Measurements from ENCODE around the gene ADRB1. TPM values are rescaled to one million over a fixed set of nuclear protein-coding genes. Genes with fewer than 3 reads are reported as not detected.
A peak's percentile ranks its signal among the peaks of the same experiment; 100 is the strongest.

ADRB1 gene
- total RNA-seq, 6 experiments from 2014 or later, result 0.11 to 0.66 (median 0.38) TPM; not detected in 2

- 77% methylated on average over 6 of the region's 6 CpGs for WGBS (ENCODE audit: insufficient coverage, low coverage, low lambda C conversion rate, missing lambda C conversion rate)
- Histone ChIP-seq H3K9me3 (no peaks in the 10 kb centered on the region), H3K4me1 (no peaks in the 10 kb centered on the region), H3K27me3 (no peaks in the 10 kb centered on the region), H3K4me3 (no peak overlapping the region), H3K36me3 (no peaks in the 10 kb centered on the region), H3K27ac (no peak overlapping the region)
- intact Hi-C loops (cut with DNase I), result no loop called here
- DNase-seq, result no peak
- ATAC-seq, result no peak
- TF ChIP-seq CTCF (IDR thresholded peaks at IDR 0.05), result no peak
- no peak for TF ChIP-seq POLR2A (IDR thresholded peaks at IDR 0.05)
These were observed 34.7 kb downstream of the ADRB1 start for GRCh38 chr10:114078346-114078745.

- H3K9me3 ChIP-seq, result no peaks in the 10 kb centered on the region
- no peak for TF ChIP-seq CTCF (IDR thresholded peaks at IDR 0.05)
- TF ChIP-seq POLR2A (IDR thresholded peaks at IDR 0.05), result no peak
- no peaks in the 10 kb centered on the region for H3K4me1 ChIP-seq
- WGBS (ENCODE audit: insufficient coverage, low coverage, low lambda C conversion rate, missing lambda C conversion rate), result 68% methylated on average over 5 of the region's 5 CpGs
- intact Hi-C loops (cut with DNase I), result no loop called here
- no peak overlapping the region for H3K27ac ChIP-seq
- no peak overlapping the region for H3K4me3 ChIP-seq
- DNase-seq, result no peak
- ATAC-seq, result peak; percentile 35 to 85 (median 72)
- H3K27me3 ChIP-seq, result no peaks in the 10 kb centered on the region
- no peaks in the 10 kb centered on the region for H3K36me3 ChIP-seq
These were observed 35.8 kb downstream of the ADRB1 start for GRCh38 chr10:114079421-114079820.

GRCh38 chr10:114081911-114082583, 38.4 kb downstream of the ADRB1 start:
- DNase-seq, result no peak
- peak in 1 of 4 donors; percentile 35 for ATAC-seq
- H3K9me3 ChIP-seq, result no peaks in the 10 kb centered on the region
- no peaks in the 10 kb centered on the region for H3K36me3 ChIP-seq
- 75% methylated on average over 8 of the region's 8 CpGs for WGBS (ENCODE audit: insufficient coverage, low coverage, low lambda C conversion rate, missing lambda C conversion rate)
- intact Hi-C loops (cut with DNase I), result no loop called here
- no peaks in the 10 kb centered on the region for H3K27me3 ChIP-seq
- H3K27ac ChIP-seq, result no peak overlapping the region
- H3K4me3 ChIP-seq, result no peak overlapping the region
- no peaks in the 10 kb centered on the region for H3K4me1 ChIP-seq
- TF ChIP-seq POLR2A (IDR thresholded peaks at IDR 0.05), result no peak

GRCh38 chr10:114083040-114083439, 39.4 kb downstream of the ADRB1 start:
- no peaks in the 10 kb centered on the region for H3K9me3 ChIP-seq
- H3K4me1 ChIP-seq, result no peaks in the 10 kb centered on the region
- H3K27ac ChIP-seq, result no peak overlapping the region
- 71% methylated on average over 3 of the region's 5 CpGs for WGBS (ENCODE audit: insufficient coverage, low coverage, low lambda C conversion rate, missing lambda C conversion rate)
- intact Hi-C loops (cut with DNase I), result no loop called here
- no peak for DNase-seq
- TF ChIP-seq CTCF (IDR thresholded peaks at IDR 0.05), result no peak
- TF ChIP-seq POLR2A (IDR thresholded peaks at IDR 0.05), result no peak
- no peaks in the 10 kb centered on the region for H3K36me3 ChIP-seq
- H3K27me3 ChIP-seq, result no peaks in the 10 kb centered on the region
- no peak overlapping the region for H3K4me3 ChIP-seq
- no peak for ATAC-seq

GRCh38 chr10:114084215-114084614, 40.5 kb downstream of the ADRB1 start:
- no peaks in the 10 kb centered on the region for H3K9me3 ChIP-seq
- TF ChIP-seq CTCF (IDR thresholded peaks at IDR 0.05), result no peak
- no peak for TF ChIP-seq POLR2A (IDR thresholded peaks at IDR 0.05)
- intact Hi-C loops (cut with DNase I), result no loop called here
- DNase-seq (no peak), ATAC-seq (peak in 1 of 4 donors; percentile 15)
- no peak overlapping the region for H3K4me3 ChIP-seq
- no peaks in the 10 kb centered on the region for H3K36me3 ChIP-seq
- no peaks in the 10 kb centered on the region for H3K27me3 ChIP-seq
- no peaks in the 10 kb centered on the region for H3K4me1 ChIP-seq
- 100% methylated on average over 1 of the region's 4 CpGs for WGBS (ENCODE audit: insufficient coverage, low coverage, low lambda C conversion rate, missing lambda C conversion rate)
- H3K27ac ChIP-seq, result no peak overlapping the region
